ENCODE measurements around the gene TUT1. TPM values are rescaled to one million over a fixed set of nuclear protein-coding genes. Genes with fewer than 3 reads are reported as not detected.

Gene TUT1
- total and polyA plus RNA-seq, 2 of the 4 experiments (the other 2 are of a cell fraction): 4.3 to 10.1 TPM

DNA sequence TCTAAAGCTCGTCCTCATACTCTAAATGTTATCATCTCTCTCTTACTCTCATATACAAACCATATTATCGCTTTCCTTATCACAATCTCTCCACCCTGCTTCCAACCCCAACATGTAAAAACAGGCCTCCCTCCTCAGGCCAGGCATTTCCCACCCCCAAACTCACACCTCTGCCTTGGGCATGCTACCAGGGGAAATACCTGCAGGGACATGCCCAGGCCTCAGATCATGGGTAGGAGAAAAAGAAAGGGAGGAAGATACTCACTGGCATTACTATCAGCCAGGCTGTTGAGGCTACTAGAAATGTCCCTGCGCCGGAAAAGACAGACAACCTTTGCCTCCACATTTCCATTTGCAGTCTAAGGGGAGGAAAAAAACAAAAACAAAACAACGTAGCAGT lies 8.6 kb upstream of the TUT1 start:
- DNase-seq (no peak), ATAC-seq (ENCODE audit: low read depth) (no peak)
- in situ Hi-C loops (cut with MboI; ENCODE audit: low sequenced_read_pairs): no loop called here
- peak overlapping the region; percentile 80 for H3K14ac ChIP-seq (replicated peaks; ENCODE audit: low read depth, low read length)
- peak overlapping the region; percentile 78 for H3K4ac ChIP-seq (ENCODE audit: low read depth, low read length)
- peak overlapping the region; percentile 90; the same call in 1 of the 2 replicates for H3K56ac ChIP-seq (ENCODE audit: extremely low read depth, insufficient read depth, low read length)
- peak overlapping the region; percentile 26; the same call in 1 of the 2 replicates for H4K5ac ChIP-seq (ENCODE audit: low read depth, low read length)
- peaks cover 5% of the 10 kb centered on the region for H3K9me1 ChIP-seq (ENCODE audit: insufficient read depth, low read length)
- H3K18ac ChIP-seq (ENCODE audit: low read depth, low read length): no peak overlapping the region
- intact Hi-C loops (cut with micrococcal nuclease): loop anchor here (10.0 kb wide), 1 partner anchor 95 kb away; no protein-coding TSS in a partner anchor
- H2BK15ac ChIP-seq (ENCODE audit: low read depth, low read length): peak overlapping the region; percentile 46; the same call in 1 of the 3 replicates
- peak overlapping the region; percentile 91 for H3K4me2 ChIP-seq (ENCODE audit: low read depth, low read length)
- H3K4me1 ChIP-seq (ENCODE audit: control insufficient read depth, insufficient read depth, low read length): peaks cover 7% of the 10 kb centered on the region
- peak overlapping the region; percentile 90 for H3K9ac ChIP-seq (ENCODE audit: low read depth, low read length)
- BruUV-seq (replicated peaks): TSS peak; percentile 19
- ChIA-PET POLR2A (ENCODE audit: unreplicated experiment) (no interaction called here), CTCF (interaction anchor here (0.9 kb wide), 1 partner anchor 12 kb away, joined by 4 read pairs; the partner anchor contains the start of gene EML3)
- peaks cover 17% of the 10 kb centered on the region; the same call in 1 of the 2 replicates for H4K20me1 ChIP-seq (ENCODE audit: insufficient read depth, low read length)
- peak overlapping the region; percentile 73 for H2AK9ac ChIP-seq (replicated peaks; ENCODE audit: low read depth, low read length, poor library complexity)
- H4K8ac ChIP-seq (ENCODE audit: low read depth in 2 of 2, low read length in 2 of 2): peak overlapping the region in 1 of 2 experiments; percentile 55; a peak in 2 of 4 replicates
- no peaks in the 10 kb centered on the region for H3K27me3 ChIP-seq (ENCODE audit: control insufficient read depth, insufficient read depth, low read length)
- H3K36me3 ChIP-seq (ENCODE audit: control insufficient read depth, insufficient read depth, low read length): peaks cover 41% of the 10 kb centered on the region
- peak overlapping the region; percentile 76 for H3K27ac ChIP-seq (ENCODE audit: insufficient read depth, low read length)
- no peak overlapping the region for H2AFZ ChIP-seq (replicated peaks; ENCODE audit: low read length, poor library complexity)
- H3K23ac ChIP-seq (ENCODE audit: low read depth, low read length): peak overlapping the region; percentile 91
- H3K9me3 ChIP-seq (ENCODE audit: control insufficient read depth, insufficient read depth, low read length): no peaks in the 10 kb centered on the region
- peaks cover 15 to 49% of the 10 kb centered on the region in 2 experiments for H3K79me1 ChIP-seq (ENCODE audit: low read depth in 1 of 2, low read length in 2 of 2)
- peak overlapping the region; percentile 78 for H2BK5ac ChIP-seq (ENCODE audit: low read depth, low read length, poor library complexity, severe bottlenecking)
- TF ChIP-seq, protein P1, sequence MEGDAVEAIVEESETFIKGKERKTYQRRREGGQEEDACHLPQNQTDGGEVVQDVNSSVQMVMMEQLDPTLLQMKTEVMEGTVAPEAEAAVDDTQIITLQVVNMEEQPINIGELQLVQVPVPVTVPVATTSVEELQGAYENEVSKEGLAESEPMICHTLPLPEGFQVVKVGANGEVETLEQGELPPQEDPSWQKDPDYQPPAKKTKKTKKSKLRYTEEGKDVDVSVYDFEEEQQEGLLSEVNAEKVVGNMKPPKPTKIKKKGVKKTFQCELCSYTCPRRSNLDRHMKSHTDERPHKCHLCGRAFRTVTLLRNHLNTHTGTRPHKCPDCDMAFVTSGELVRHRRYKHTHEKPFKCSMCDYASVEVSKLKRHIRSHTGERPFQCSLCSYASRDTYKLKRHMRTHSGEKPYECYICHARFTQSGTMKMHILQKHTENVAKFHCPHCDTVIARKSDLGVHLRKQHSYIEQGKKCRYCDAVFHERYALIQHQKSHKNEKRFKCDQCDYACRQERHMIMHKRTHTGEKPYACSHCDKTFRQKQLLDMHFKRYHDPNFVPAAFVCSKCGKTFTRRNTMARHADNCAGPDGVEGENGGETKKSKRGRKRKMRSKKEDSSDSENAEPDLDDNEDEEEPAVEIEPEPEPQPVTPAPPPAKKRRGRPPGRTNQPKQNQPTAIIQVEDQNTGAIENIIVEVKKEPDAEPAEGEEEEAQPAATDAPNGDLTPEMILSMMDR (conservative IDR thresholded peaks at IDR 0.05; ENCODE audit: low read depth, low read length): no peak
- TF ChIP-seq RFX5 (IDR thresholded peaks at IDR 0.05; ENCODE audit: low read depth, low read length) (no peak), FOS (IDR thresholded peaks at IDR 0.05; ENCODE audit: low read depth, low read length) (no peak), MAFK (IDR thresholded peaks at IDR 0.05; ENCODE audit: low read depth, low read length) (no peak)
- TF ChIP-seq, protein P2, sequence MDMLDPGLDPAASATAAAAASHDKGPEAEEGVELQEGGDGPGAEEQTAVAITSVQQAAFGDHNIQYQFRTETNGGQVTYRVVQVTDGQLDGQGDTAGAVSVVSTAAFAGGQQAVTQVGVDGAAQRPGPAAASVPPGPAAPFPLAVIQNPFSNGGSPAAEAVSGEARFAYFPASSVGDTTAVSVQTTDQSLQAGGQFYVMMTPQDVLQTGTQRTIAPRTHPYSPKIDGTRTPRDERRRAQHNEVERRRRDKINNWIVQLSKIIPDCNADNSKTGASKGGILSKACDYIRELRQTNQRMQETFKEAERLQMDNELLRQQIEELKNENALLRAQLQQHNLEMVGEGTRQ (IDR thresholded peaks at IDR 0.05; ENCODE audit: low read depth, low read length): no peak
- TF ChIP-seq, protein P3, sequence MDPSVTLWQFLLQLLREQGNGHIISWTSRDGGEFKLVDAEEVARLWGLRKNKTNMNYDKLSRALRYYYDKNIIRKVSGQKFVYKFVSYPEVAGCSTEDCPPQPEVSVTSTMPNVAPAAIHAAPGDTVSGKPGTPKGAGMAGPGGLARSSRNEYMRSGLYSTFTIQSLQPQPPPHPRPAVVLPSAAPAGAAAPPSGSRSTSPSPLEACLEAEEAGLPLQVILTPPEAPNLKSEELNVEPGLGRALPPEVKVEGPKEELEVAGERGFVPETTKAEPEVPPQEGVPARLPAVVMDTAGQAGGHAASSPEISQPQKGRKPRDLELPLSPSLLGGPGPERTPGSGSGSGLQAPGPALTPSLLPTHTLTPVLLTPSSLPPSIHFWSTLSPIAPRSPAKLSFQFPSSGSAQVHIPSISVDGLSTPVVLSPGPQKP (IDR thresholded peaks at IDR 0.05; ENCODE audit: borderline replicate concordance, low read depth, low read length): no peak
- H2AK5ac ChIP-seq (ENCODE audit: low read depth, low read length): peak overlapping the region; percentile 67
- dilution Hi-C loops (cut with HindIII; ENCODE audit: low sequenced_read_pairs, unreplicated experiment): no loop called here
- H2BK20ac ChIP-seq (ENCODE audit: low read depth, low read length): no peak overlapping the region
- 0 to 100% methylated on average over 2 of the region's 5 CpGs for WGBS, 2 experiments (ENCODE audit: extremely low coverage in 2 of 2, insufficient read length in 1 of 2)
- H3K4me3 ChIP-seq (ENCODE audit: insufficient read depth, low read depth, low read length): peak overlapping the region; percentile 87
- peak overlapping the region; percentile 25; the same call in 1 of the 2 replicates for H2BK120ac ChIP-seq (ENCODE audit: low read depth, low read length)
- H4K91ac ChIP-seq (ENCODE audit: insufficient read depth, low read depth, low read length): peak overlapping the region; percentile 46
